HG03280 (cell line): ENCODE results near the gene IGFBP6.

Source experiments
- ATAC-seq: cut with Tn5 transposase; IDR thresholded peaks from one replicate; pipeline ENCODE4 v1.9.1; 2021; ENCODE audit warnings: mild to moderate bottlenecking, moderate library complexity; ENCODE audit not compliant: unreplicated experiment

IGFBP6 gene

DNA sequence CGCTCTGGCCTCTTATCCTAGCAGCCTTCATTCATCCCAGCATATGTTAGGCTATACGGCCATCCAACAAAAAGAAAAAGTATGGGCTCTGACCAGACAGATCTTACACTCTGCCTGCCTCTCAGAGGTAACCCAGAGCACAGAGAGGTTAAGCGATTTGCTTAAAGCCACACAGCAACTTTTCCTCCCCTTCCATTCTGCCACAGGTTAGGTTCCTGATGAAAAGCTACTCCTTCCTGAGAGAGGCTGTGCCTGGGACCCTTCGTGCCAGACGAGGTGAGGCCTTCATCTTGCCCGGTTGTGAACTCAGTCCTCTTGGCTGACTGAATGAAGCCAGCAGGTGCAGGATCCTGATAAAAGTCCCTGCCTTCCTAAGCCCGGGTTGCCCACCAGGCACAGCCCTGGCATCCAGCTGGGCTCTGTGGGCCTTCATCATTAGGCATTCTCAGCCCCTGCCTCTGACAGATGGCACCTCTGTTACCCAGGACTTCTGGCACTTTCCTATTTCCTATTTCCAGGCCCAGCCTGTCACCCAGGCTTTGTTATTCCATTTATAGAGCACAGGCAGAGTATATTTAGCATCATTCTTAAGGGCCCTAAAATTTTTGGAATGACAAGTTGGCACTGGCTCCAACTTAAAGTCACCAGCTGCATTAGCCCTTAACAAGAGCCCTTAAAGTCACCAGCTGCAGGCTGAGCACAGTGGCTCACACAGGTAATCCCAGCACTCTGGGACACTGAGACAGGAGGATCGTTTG, 18.6 kb downstream of the IGFBP6 start:
- ATAC-seq = no peak

DNA sequence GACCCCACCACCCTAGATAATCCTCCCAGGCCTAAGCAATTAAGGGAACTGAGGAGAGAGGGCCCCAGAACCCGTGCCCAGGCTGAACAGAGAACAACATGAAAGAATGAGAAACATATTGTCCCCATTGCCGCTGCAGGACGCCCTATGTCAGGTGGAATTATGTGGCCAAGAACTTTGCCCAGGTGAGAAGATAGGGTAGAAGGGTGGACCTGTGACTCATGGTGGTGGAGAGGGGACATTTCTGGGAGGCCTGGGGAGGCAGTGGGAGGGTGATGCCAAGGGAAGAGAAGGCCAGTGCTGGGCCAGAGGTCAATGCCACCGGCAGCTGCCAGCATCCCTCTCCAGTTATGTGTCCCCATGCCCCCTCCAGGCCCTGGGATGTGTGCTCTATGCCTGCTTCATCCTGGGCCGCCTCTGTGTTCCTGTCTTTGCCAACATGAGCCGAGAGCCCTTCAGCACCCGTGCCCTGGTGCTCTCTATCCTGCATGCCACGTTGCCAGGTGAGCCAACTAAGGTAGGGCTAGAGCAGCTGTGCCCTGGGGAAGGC, 21.4 kb downstream of the IGFBP6 start:
- no peak for ATAC-seq

- ATAC-seq = no peak
Measured at GRCh38 chr12:53120685-53121525, 23.4 kb downstream of the IGFBP6 start.

DNA sequence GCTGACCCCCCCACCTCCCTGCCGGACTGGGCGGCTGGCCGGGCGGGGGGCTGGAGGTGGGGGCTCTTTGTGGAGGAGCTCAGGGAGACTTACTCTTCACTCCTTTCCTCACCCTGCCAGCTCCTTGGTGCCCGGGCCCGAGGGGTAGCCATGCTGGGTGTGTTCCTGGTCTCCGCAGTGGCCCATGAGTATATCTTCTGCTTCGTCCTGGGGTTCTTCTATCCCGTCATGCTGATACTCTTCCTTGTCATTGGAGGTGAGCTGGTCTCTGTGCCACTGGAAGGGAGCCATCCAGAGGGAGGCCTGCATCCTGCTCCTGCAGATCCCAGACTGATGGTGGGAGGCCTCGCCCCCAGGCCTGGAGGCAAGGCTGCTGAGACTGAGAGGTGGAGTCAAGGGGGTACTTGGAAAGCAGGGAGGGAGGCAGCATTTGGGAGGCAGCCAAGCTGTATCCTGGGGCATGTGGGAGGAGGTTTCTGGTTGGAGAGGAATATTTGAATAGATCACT, 25.5 kb downstream of the IGFBP6 start:
- ATAC-seq = no peak

DNA sequence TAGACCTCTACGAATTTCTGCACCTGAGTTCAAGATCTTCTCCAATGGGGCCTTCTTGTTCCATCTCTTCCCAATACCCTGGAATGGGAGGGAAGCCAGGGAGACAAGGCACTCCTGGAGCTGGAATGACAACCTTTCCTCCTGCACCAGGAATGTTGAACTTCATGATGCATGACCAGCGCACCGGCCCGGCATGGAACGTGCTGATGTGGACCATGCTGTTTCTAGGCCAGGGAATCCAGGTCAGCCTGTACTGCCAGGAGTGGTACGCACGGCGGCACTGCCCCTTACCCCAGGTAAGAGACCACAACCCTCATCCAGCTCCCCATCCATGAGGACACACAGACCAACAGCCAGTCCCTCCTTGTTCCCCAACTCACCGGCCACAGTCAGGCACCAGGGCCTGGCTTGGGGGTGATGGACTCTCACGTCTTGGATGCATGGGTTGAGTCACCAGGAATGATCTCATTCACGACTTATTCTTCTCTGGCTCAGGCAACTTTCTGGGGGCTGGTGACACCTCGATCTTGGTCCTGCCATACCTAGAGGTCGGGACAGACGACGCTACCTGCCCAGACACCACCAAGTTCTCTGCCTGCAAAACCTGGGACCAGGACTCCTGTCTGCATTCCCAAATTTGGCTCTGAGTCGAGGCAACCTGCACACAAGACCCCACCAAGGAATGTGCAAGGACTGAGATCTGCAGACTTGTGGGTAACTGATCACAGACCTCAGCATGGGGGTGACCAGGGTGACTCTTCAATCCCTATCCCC, 26.3 kb downstream of the IGFBP6 start:
- no peak for ATAC-seq

GRCh38 chr12:53124352-53124723, 26.9 kb downstream of the IGFBP6 start:
- no peak for ATAC-seq

DNA sequence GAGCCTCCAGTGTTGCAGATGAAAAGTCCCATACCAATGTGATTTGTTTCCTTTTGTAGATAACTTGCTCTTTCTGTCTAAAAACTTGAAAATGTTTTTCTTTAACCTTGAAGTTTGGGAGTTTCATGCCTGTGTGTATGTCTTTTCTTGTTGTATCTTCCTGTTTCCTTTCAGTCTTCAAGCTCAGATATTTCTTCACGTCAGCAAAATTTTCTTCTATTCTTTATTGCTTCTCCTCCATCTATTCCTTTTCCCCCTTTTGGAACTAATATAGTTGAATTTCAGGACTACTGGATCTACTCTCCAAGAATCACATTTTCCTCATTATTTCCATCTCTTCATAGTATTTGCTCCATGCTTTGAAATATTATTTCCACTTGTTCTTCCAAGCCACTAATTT, 29.7 kb downstream of the IGFBP6 start:
- no peak for ATAC-seq

GRCh38 chr12:53128780-53129569, 31.5 kb downstream of the IGFBP6 start:
- ATAC-seq = no peak

- ATAC-seq = no peak
Measured at GRCh38 chr12:53131844-53132243, 34.4 kb downstream of the IGFBP6 start.

DNA sequence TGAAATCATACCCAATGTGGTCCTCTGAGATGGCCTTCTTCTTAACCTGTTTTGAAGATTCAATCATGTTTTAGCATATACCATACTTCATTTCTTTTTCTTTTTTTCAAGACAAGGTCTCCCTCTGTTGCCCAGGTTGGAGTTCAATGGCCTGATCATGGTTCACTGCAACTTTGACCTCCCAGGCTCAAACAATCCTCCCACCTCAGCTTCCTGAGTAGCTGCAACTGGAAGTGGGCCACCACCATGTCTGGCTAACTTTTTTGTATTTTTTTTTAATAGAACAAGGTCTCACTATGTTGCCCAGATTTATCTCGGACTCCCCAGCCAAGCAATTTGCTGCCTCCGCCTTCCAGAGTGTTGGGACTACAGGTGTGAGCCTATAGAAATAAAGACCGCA, 36.3 kb downstream of the IGFBP6 start:
- no peak for ATAC-seq

DNA sequence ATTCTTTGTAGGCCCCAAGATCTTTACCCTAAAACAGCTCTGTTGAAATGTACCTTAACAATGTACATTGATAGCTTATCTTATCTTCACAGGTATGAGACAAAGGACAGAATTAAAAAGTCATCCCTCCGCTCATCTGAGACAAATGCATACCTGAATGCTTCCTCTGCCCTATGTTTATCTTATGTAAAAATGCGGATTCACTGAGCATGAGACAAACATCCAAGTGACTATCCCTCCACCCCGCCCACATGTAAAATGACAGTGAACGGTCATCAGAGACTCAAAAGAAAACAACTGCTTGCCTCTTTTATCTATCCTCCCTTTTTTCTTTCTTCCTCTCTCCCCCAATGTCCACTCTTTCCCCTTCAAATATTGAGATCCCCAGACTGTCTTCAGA, 45.9 kb downstream of the IGFBP6 start:
- ATAC-seq = no peak

GRCh38 chr12:53145383-53146260, 48.2 kb downstream of the IGFBP6 start:
- no peak for ATAC-seq

- ATAC-seq = no peak
Measured at GRCh38 chr12:53147181-53147580, 49.7 kb downstream of the IGFBP6 start.

GRCh38 chr12:53147653-53148052, 50.2 kb downstream of the IGFBP6 start:
- ATAC-seq = no peak

GRCh38 chr12:53151039-53151438, 53.6 kb downstream of the IGFBP6 start:
- ATAC-seq = no peak
